Keratinocyte (primary cell): ENCODE results near the gene PROM1. TPM values are rescaled to one million over a fixed set of nuclear protein-coding genes. Genes with fewer than 3 reads are reported as not detected.

Experiments used
- DNase-seq: peaks from one replicate; pipeline ENCODE4 v3.0.0-alpha.2; 2011; ENCODE audit warnings: low read depth, missing footprints, low spot score
- FAIRE-seq: peaks from 2 replicates; lab custom pipeline; 2011; peaks lifted over from hg19 to GRCh38; lab: Jason Lieb, UNC
- H2AFZ ChIP-seq: 2 replicates; pipeline ENCODE4 v1.6.0; 2012; ENCODE audit warnings: low read length, control low read depth, inconsistent platforms; ENCODE audit not compliant: control insufficient read depth
- H3K27ac ChIP-seq: 2 replicates; pipeline ENCODE4 v1.5.1; 2011; ENCODE audit warnings: low read length; ENCODE audit not compliant: control insufficient read depth, insufficient read depth
- H3K27me3 ChIP-seq: 3 replicates; pipeline ENCODE4 v1.6.0; 2011; ENCODE audit warnings: low read length; ENCODE audit not compliant: control insufficient read depth, insufficient read depth; ENCODE audit errors: extremely low read depth
- H3K36me3 ChIP-seq, 2 experiments: 2 replicates in 1 of 2; 3 replicates in 1 of 2; pipeline ENCODE4 v1.5.1; 2011; ENCODE audit warnings: low read length in 2 of 2, mild to moderate bottlenecking in 1 of 2; ENCODE audit not compliant: control insufficient read depth in 2 of 2, insufficient read depth in 2 of 2; ENCODE audit errors: extremely low read depth in 1 of 2
- H3K4me1 ChIP-seq: 3 replicates; pipeline ENCODE4 v1.5.1; 2011; ENCODE audit warnings: low read length; ENCODE audit not compliant: control insufficient read depth, insufficient read depth; ENCODE audit errors: extremely low read depth
- H3K4me2 ChIP-seq: 3 replicates; pipeline ENCODE4 v1.6.0; 2011; ENCODE audit warnings: low read depth, low read length; ENCODE audit not compliant: control insufficient read depth, insufficient read depth; ENCODE audit errors: extremely low read depth
- H3K4me3 ChIP-seq, 3 experiments: fragments of 200-600 bp in 1 of 3; sonication (generic) in 1 of 3; 2 replicates in 2 of 3; 3 replicates in 1 of 3; pipeline ENCODE4 v1.5.1; 2011 to 2016; ENCODE audit warnings: low read length in 3 of 3, mild to moderate bottlenecking in 3 of 3, control low read depth in 2 of 3, inconsistent platforms in 1 of 3, low read depth in 1 of 3, mixed read lengths in 1 of 3, mixed run types in 1 of 3, moderate library complexity in 1 of 3; ENCODE audit not compliant: control insufficient read depth in 2 of 3, insufficient read depth in 2 of 3; ENCODE audit errors: extremely low read depth in 1 of 3
- H3K79me2 ChIP-seq: 2 replicates; pipeline ENCODE4 v1.6.0; 2012; ENCODE audit warnings: low read length; ENCODE audit not compliant: control insufficient read depth, insufficient read depth
- H3K9ac ChIP-seq: 3 replicates; pipeline ENCODE4 v1.6.0; 2011; ENCODE audit warnings: low read length; ENCODE audit not compliant: control insufficient read depth, insufficient read depth; ENCODE audit errors: extremely low read depth
- H3K9me1 ChIP-seq: 3 replicates; pipeline ENCODE4 v1.6.0; 2011; ENCODE audit warnings: low read length; ENCODE audit not compliant: control insufficient read depth, insufficient read depth; ENCODE audit errors: extremely low read depth
- H3K9me3 ChIP-seq: 2 replicates; pipeline ENCODE4 v1.5.1; 2012; ENCODE audit warnings: low read depth, low read length; ENCODE audit not compliant: control insufficient read depth
- H4K20me1 ChIP-seq: 3 replicates; pipeline ENCODE4 v1.6.0; 2011; ENCODE audit warnings: low read length; ENCODE audit not compliant: control insufficient read depth, insufficient read depth; ENCODE audit errors: extremely low read depth
- EZH2 ChIP-seq: IDR thresholded peaks from one replicate; pipeline ENCODE4 v1.6.1; 2012; ENCODE audit warnings: inconsistent platforms, mild to moderate bottlenecking, low read length, moderate library complexity
- dilution Hi-C: fragments of 300-500 bp; cut with MboI; formaldehyde crosslinking; loops from one replicate; pipeline ENCODE4 v1.7.0; 2020; ENCODE audit warnings: low sequenced_read_pairs; ENCODE audit not compliant: extremely low pct_ligation_motif_present
- polyA plus RNA-seq, 5 experiments: library from polyadenylated mRNA; depleted of rRNA in 3 of 5; stranded (reverse) in 3 of 5; stranded (forward) in 1 of 5; unstranded in 1 of 5; fragments of >200 nt; gene quantifications; 1 replicate in 1 of 5; 2 replicates in 3 of 5; 3 replicates in 1 of 5; pipeline versions ENCODE4 v1.2.1 to v1.2.3, GENCODE V29; 2011 to 2012; ENCODE audit warnings: missing spikeins in 2 of 5, low read depth in 1 of 5, low replicate concordance in 1 of 5
- TF ChIP-seq, protein P1 (sequence below), 3 experiments: IDR thresholded peaks in 1 of 3; conservative IDR thresholded peaks in 1 of 3; optimal IDR thresholded peaks in 1 of 3; 2 replicates in 2 of 3; 3 replicates in 1 of 3; pipeline versions ENCODE3 to v1.5.1; 2011; ENCODE audit warnings: low read length in 3 of 3, mild to moderate bottlenecking in 3 of 3, moderate library complexity in 2 of 3, control low read depth in 1 of 3, inconsistent platforms in 1 of 3; ENCODE audit not compliant: insufficient read depth in 2 of 3; ENCODE audit errors: extremely low read depth in 1 of 3

Gene PROM1
- polyA plus RNA-seq, 1 donor (not counting 4 experiments of a cell fraction or from before 2014, with no cell fraction given) = not detected

DNA sequence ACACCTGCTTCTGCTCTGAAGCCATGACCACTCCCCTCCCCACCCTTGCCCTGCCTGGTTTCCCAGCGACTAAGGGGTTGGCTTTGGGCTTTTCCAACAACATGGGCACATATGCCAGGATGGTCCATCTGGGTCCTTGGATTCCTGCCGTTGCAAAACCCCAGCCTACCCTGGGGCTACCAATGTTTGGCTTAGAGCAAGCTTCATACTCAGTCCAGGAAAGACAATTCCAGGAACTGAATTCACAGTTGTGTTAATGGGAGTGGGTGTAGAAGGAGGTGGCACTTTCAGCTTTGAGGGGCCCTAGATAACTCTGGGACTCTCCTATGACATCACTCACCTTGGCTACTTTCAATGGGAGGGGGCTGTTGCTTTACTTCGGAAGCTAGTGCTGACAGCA, 154.3 kb downstream of the PROM1 start:
- Histone ChIP-seq H3K79me2 (no peaks in the 10 kb centered on the region), H3K27ac (no peak overlapping the region), H3K4me3 (no peak overlapping the region), H3K9me3 (no peaks in the 10 kb centered on the region), H4K20me1 (no peaks in the 10 kb centered on the region), H3K9me1 (no peaks in the 10 kb centered on the region), H3K9ac (no peak overlapping the region), H3K36me3 (peaks cover 2 to 4% of the 10 kb centered on the region in 2 experiments), H2AFZ (no peak overlapping the region), H3K4me2 (no peak overlapping the region), H3K4me1 (peaks cover 14% of the 10 kb centered on the region), H3K27me3 (no peaks in the 10 kb centered on the region)
- FAIRE-seq (peak; percentile 49), DNase-seq (no peak)
- TF ChIP-seq, protein P1, sequence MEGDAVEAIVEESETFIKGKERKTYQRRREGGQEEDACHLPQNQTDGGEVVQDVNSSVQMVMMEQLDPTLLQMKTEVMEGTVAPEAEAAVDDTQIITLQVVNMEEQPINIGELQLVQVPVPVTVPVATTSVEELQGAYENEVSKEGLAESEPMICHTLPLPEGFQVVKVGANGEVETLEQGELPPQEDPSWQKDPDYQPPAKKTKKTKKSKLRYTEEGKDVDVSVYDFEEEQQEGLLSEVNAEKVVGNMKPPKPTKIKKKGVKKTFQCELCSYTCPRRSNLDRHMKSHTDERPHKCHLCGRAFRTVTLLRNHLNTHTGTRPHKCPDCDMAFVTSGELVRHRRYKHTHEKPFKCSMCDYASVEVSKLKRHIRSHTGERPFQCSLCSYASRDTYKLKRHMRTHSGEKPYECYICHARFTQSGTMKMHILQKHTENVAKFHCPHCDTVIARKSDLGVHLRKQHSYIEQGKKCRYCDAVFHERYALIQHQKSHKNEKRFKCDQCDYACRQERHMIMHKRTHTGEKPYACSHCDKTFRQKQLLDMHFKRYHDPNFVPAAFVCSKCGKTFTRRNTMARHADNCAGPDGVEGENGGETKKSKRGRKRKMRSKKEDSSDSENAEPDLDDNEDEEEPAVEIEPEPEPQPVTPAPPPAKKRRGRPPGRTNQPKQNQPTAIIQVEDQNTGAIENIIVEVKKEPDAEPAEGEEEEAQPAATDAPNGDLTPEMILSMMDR (optimal IDR thresholded peaks at IDR 0.05 in 1 of 3, IDR thresholded peaks at IDR 0.05 in 1 of 3, conservative IDR thresholded peaks at IDR 0.05 in 1 of 3; ENCODE audit: extremely low read depth in 1 of 3, insufficient read depth in 2 of 3, low read length in 3 of 3) = no peak
- TF ChIP-seq EZH2 = no peak
- dilution Hi-C loops = no loop called here

- H3K9me3 ChIP-seq = no peaks in the 10 kb centered on the region
- H3K9ac ChIP-seq = no peak overlapping the region
- no peaks in the 10 kb centered on the region for H3K27me3 ChIP-seq
- H3K36me3 ChIP-seq = peaks cover 0 to 4% of the 10 kb centered on the region in 2 experiments
- H3K4me3 ChIP-seq = no peak overlapping the region
- H4K20me1 ChIP-seq = no peaks in the 10 kb centered on the region
- H2AFZ ChIP-seq = no peak overlapping the region
- no peaks in the 10 kb centered on the region for H3K9me1 ChIP-seq
- H3K4me1 ChIP-seq = peaks cover 9% of the 10 kb centered on the region
- dilution Hi-C loops = no loop called here
- H3K4me2 ChIP-seq = no peak overlapping the region
- no peak overlapping the region for H3K27ac ChIP-seq
- no peaks in the 10 kb centered on the region for H3K79me2 ChIP-seq
- DNase-seq (no peak), FAIRE-seq (no peak)
- no peak for TF ChIP-seq EZH2
- TF ChIP-seq, protein P1 (optimal IDR thresholded peaks at IDR 0.05 in 1 of 3, IDR thresholded peaks at IDR 0.05 in 1 of 3, conservative IDR thresholded peaks at IDR 0.05 in 1 of 3; ENCODE audit: extremely low read depth in 1 of 3, insufficient read depth in 2 of 3, low read length in 3 of 3) = no peak
These were observed 154.9 kb downstream of the PROM1 start for GRCh38 chr4:15928883-15929282.
